Aorta (tissue), 5 donors: ENCODE results near the gene SPOCK2. TPM values are rescaled to one million over a fixed set of nuclear protein-coding genes. Genes with fewer than 3 reads are reported as not detected.

Experiments
- ATAC-seq: fragments of 200-7000 bp; cut with Tn5 transposase; one replicate; pipeline ENCODE4 v1.9.1; 2022; ENCODE audit warnings: moderate library complexity; ENCODE audit not compliant: low FRiP score
- DNase-seq, 2 donors: peaks; one replicate each; pipeline ENCODE4 v3.0.0-alpha.2; 2020
- H3K27ac ChIP-seq, 2 donors: one replicate each; pipeline ENCODE4 v1.5.1; 2013; ENCODE audit warnings: low read length in 2 of 2, mild to moderate bottlenecking in 2 of 2, moderate library complexity in 2 of 2, control low read depth in 1 of 2, inconsistent platforms in 1 of 2, low read depth in 1 of 2
- H3K27me3 ChIP-seq, 2 donors: one replicate each; pipeline ENCODE4 v1.6.1; 2013; ENCODE audit warnings: control low read depth in 1 of 2, low read length in 1 of 2, mild to moderate bottlenecking in 1 of 2, moderate library complexity in 1 of 2; ENCODE audit not compliant: insufficient read depth in 2 of 2, control insufficient read depth in 1 of 2
- H3K36me3 ChIP-seq, 2 donors: one replicate each; pipeline ENCODE4 v1.6.1; 2013; ENCODE audit warnings: control low read depth in 1 of 2, low read length in 1 of 2, mild to moderate bottlenecking in 1 of 2; ENCODE audit not compliant: insufficient read depth in 2 of 2, control insufficient read depth in 1 of 2
- H3K4me1 ChIP-seq, 2 donors: one replicate each; pipeline ENCODE4 v1.6.1; 2013; ENCODE audit warnings: low read length in 2 of 2, control low read depth in 1 of 2, mild to moderate bottlenecking in 1 of 2, moderate library complexity in 1 of 2; ENCODE audit not compliant: insufficient read depth in 2 of 2, control insufficient read depth in 1 of 2
- H3K4me3 ChIP-seq, 2 donors: one replicate each; pipeline ENCODE4 v1.5.1; 2013; ENCODE audit warnings: low read length in 2 of 2, control low read depth in 1 of 2, mild to moderate bottlenecking in 1 of 2
- H3K9me3 ChIP-seq: one replicate; pipeline ENCODE4 v1.6.1; 2013; ENCODE audit warnings: mild to moderate bottlenecking, low read length; ENCODE audit not compliant: control insufficient read depth
- WGBS, 2 donors: extraction: QIAGEN DNeasy Blood & Tissue Kit; methylation state at CpG; one replicate each; pipeline ENCODE4 v1.1.7; 2013; 5-methylcytosine and 5-hydroxymethylcytosine counted together
- intact Hi-C, 2 donors: fragments of 100-400 bp; cut with DNase I; formaldehyde crosslinking; loops; one replicate each; pipeline versions ENCODE4 v1.14.2 to v1.15.0; 2022
- polyA plus RNA-seq, 2 donors: library from polyadenylated mRNA; stranded (reverse); fragments of 200-250 nt; gene quantifications; one replicate each; pipeline ENCODE4 v1.2.3, GENCODE V29; 2013
- total RNA-seq, 2 donors: library from RNA; stranded (reverse); fragmentation: NEBNext Ultra II Directional; extraction: Animal tissue kit (Norgen Biotek cat#: 25700); gene quantifications; one replicate each; pipeline ENCODE4 v1.2.1, GENCODE V29; 2021
- donor health status: healthy with polysubstance abuse.
- donor health status: Bipolar disorder and iron deficiency.
- donor health status: DM: no; HTN: no; CAD: no.
- donor health status: DM: no; HTN: no; CAD: no.
- donor health status: DM: yes; HTN: yes; CAD: no.

Gene SPOCK2
- total and polyA plus RNA-seq, 4 donors = 1.8 to 7.3 (median 3.2) TPM

DNA sequence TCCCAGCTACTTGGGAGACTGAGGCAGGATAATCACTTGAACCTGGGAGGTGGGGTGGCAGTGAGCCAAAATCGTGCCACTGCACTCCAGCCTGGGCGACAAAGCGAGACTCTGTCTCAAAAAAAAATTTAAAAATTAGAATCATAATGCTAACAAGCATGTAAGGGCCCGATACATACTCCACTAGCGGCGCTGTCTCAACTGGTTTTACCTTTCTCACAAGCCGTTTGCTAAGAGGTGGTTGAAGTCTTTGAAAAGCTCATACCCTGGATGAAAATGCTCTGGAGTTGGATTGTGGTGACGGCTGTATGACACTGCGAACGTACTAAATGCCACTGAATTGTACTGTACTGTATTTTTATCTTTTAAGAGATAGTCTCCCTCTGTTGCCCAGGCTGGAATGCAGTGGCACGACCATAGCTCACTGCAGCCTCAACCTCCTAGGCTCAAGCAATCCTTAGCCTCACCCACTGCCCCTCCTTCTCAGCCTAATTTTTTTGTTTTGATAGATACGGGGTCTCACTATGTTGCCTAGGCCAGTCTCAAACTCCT lies 29.9 kb downstream of the SPOCK2 start:
- DNase-seq (no peak), ATAC-seq (no peak)
- Histone ChIP-seq H3K4me3 (no peak overlapping the region), H3K27ac (no peak overlapping the region), H3K36me3 (no peaks in the 10 kb centered on the region), H3K27me3 (no peaks in the 10 kb centered on the region), H3K4me1 (no peaks in the 10 kb centered on the region), H3K9me3 (no peaks in the 10 kb centered on the region)
- 87 to 92% methylated on average over 12 of the region's 12 CpGs for whole genome bisulfite sequencing, 2 donors
- intact Hi-C loops = no loop called here

DNA sequence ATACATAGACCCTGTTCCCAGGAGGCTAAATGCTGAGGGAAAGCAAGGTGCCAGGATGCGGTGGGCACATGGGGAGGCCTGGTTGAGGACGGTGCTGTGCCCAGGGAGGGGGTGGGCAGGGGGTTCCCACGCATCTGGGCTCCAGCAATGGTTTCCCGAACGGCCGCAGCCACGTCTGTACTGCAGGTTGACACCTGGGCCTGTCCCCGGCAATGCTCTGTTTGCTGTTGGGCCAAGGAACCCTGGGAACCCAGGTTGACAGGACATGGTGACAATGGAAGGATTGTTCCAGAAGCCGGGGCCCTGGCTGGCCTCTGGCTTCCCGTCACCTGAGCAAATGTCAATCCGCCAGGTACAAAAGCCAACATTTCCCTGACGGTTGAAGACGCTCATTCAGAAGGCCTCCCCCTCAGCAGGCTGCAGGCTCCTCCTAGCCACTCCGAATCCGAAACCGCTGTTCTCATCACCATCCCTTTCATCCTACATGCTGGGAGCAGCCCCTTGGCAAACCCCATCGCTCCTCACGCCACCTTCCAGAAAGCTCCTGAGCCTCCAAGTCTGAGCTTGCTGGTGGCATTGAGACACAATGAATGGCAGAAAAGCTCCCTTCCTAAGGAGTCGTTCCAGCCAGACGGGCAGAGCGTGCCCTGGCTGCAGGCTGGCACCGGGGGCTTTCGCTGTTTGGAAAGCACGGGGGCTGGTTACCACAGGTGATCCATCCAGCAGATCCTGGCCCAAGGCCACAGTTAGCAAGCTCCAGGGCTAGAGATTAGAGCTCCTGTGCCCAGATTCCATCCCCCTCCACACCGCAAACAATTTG lies 31.2 kb downstream of the SPOCK2 start:
- ATAC-seq = no peak
- whole genome bisulfite sequencing, 2 donors = 82 to 87% methylated on average over 25 of the region's 25 CpGs
- H3K9me3 ChIP-seq = no peaks in the 10 kb centered on the region
- intact Hi-C loops = no loop called here
- no peak for DNase-seq
- H3K36me3 ChIP-seq = no peaks in the 10 kb centered on the region
- H3K4me3 ChIP-seq = no peak overlapping the region
- no peaks in the 10 kb centered on the region for H3K4me1 ChIP-seq
- H3K27me3 ChIP-seq = no peaks in the 10 kb centered on the region
- no peak overlapping the region for H3K27ac ChIP-seq

DNA sequence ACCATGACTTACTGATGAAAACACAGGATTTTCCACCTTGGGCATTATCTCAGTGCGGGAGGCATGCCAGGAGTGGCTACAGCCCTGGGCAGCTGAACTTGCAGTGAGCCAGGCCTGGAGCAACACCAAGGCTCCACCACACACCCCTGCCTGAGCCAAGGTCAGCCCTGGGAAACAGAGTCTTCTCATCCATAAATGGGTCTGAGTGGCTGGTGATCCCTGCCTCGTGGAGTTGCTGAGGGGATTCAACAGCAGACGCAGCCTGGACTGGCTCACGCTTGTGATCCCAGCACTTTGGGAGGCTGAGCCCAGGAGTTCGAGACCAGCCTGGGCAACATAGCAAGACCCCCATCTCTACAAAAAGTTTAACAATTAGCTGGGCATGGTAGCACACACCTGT lies 32.2 kb downstream of the SPOCK2 start:
- Histone ChIP-seq H3K27me3 (no peaks in the 10 kb centered on the region), H3K36me3 (no peaks in the 10 kb centered on the region), H3K27ac (no peak overlapping the region), H3K4me3 (no peak overlapping the region), H3K4me1 (no peaks in the 10 kb centered on the region), H3K9me3 (no peaks in the 10 kb centered on the region)
- intact Hi-C loops = no loop called here
- ATAC-seq = no peak
- DNase-seq = no peak
- 58 to 66% methylated on average over 5 of the region's 5 CpGs for WGBS, 2 donors

DNA sequence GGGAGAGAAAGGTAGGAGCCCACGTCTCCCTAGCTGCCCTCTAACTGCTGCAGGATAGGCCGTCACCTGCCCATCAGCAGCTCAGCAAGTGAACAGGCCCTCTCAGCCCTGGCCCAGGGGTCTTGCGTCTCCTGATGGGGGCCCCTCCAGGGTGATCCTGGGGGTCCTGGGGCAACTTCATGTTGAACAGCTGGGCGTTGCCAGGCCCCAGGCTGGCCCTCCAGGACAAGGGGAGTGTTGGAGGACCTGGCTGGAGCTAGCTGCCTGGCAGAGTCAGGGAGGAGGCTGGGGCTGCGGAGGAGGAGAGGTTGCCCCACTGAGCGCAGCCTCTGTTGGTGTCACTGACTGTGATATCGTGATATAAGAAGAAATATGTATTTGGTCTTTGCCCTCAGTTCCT lies 34.7 kb downstream of the SPOCK2 start:
- Histone ChIP-seq H3K27ac (no peak overlapping the region), H3K27me3 (no peaks in the 10 kb centered on the region), H3K36me3 (no peaks in the 10 kb centered on the region), H3K4me3 (no peak overlapping the region), H3K9me3 (peaks cover 1% of the 10 kb centered on the region), H3K4me1 (no peaks in the 10 kb centered on the region)
- WGBS, 2 donors = 92 to 93% methylated on average over 7 of the region's 7 CpGs
- ATAC-seq (no peak), DNase-seq (no peak)
- intact Hi-C loops = no loop called here

DNA sequence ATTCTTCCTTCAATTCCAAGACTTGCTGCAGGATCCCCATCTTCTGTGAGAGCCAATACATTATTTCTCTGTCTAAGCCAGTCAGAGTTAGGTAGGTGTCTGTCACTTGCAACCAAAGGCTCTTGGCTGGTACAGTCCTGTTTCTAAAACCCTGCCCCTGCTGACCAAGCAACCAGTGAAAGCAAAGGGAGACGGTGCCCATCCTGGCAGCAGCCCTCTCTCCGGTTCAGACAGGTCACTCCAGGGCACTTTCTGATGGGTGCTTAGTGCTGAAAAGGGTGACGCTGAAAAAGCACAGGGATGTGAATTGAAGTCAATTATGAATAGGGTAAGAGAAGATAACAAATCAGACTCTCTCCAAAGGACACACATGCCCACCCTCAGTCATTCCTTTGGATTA lies 37.5 kb downstream of the SPOCK2 start:
- 38 to 43% methylated on average over 3 of the region's 3 CpGs for WGBS, 2 donors
- Histone ChIP-seq H3K4me3 (no peak overlapping the region), H3K27me3 (no peaks in the 10 kb centered on the region), H3K27ac (no peak overlapping the region), H3K36me3 (no peaks in the 10 kb centered on the region), H3K4me1 (no peaks in the 10 kb centered on the region), H3K9me3 (peaks cover 1% of the 10 kb centered on the region)
- intact Hi-C loops = no loop called here
- ATAC-seq (no peak), DNase-seq (no peak)

DNA sequence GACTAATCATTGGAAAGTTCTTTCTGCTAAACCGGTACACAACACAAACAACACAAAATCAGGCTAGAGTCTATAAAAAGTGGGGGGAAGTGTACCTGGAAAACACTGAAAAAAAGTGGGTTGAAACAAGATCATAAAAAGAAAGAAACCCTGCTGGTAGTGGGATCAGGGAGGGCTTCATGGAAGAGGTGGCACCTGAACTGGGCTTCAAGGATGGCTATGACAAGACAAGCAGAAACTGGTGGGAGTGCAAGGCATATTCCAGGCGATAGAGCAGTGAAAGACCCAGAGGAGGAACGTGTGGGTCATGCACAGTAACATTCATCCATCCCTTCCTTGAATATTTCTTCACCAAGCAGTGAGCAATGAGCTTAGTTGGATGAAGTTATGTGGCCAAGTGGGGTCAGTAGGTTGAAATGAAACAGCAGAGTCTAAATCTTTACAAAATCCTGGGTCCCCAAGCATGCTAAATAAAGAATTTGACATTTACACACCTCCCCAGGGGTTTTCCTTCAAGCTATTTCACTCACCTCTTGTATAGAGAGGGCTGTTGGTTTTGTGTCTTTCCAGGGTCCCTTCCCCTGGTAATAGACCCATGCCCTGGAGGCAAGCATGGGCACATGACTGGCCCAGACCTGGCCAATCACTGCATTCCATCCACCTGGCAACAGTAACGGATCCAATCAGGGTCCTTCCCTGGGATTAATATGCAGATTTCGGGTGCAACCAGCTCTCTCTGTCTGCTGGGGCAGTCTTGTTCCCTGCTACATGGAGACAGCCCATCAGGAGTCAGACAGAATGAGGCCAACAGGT lies 38.2 kb downstream of the SPOCK2 start:
- DNase-seq (no peak), ATAC-seq (no peak)
- intact Hi-C loops = loop anchor here (2.0 to 5.0 kb wide), 4 partner anchors 93 to 287 kb away; no protein-coding TSS in a partner anchor
- Histone ChIP-seq H3K36me3 (no peaks in the 10 kb centered on the region), H3K27me3 (no peaks in the 10 kb centered on the region), H3K9me3 (peaks cover 1% of the 10 kb centered on the region), H3K4me1 (no peaks in the 10 kb centered on the region), H3K4me3 (no peak overlapping the region), H3K27ac (no peak overlapping the region)
- WGBS, 2 donors = 94 to 96% methylated on average over 5 of the region's 5 CpGs

DNA sequence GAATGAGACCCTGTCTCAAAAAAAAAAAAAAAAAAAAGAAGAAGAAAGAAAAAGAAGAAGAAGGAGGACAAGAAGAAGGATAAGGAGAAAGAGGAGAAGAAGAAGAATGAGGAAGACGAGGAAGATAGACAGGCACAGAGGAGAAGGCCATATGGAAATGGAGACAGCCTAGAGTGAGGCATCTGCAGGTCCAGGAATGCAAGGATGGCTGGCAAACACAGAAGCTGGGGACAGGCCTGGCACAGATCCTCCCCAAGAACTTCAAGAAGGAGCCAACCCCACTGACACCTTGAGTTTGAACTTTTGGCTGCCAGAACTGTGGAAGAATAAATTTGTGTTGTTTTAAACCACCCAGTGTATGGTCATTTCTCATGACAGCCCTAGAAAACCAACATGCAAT lies 38.9 kb downstream of the SPOCK2 start:
- H3K4me1 ChIP-seq = no peaks in the 10 kb centered on the region
- DNase-seq = no peak
- ATAC-seq = no peak
- intact Hi-C loops = loop anchor here (2.0 to 5.0 kb wide), 4 partner anchors 93 to 288 kb away; no protein-coding TSS in a partner anchor
- peaks cover 1% of the 10 kb centered on the region for H3K9me3 ChIP-seq
- H3K27me3 ChIP-seq = no peaks in the 10 kb centered on the region
- no peaks in the 10 kb centered on the region for H3K36me3 ChIP-seq
- 88 to 91% methylated on average over 1 of the region's 1 CpG for WGBS, 2 donors
- H3K27ac ChIP-seq = no peak overlapping the region
- H3K4me3 ChIP-seq = no peak overlapping the region

DNA sequence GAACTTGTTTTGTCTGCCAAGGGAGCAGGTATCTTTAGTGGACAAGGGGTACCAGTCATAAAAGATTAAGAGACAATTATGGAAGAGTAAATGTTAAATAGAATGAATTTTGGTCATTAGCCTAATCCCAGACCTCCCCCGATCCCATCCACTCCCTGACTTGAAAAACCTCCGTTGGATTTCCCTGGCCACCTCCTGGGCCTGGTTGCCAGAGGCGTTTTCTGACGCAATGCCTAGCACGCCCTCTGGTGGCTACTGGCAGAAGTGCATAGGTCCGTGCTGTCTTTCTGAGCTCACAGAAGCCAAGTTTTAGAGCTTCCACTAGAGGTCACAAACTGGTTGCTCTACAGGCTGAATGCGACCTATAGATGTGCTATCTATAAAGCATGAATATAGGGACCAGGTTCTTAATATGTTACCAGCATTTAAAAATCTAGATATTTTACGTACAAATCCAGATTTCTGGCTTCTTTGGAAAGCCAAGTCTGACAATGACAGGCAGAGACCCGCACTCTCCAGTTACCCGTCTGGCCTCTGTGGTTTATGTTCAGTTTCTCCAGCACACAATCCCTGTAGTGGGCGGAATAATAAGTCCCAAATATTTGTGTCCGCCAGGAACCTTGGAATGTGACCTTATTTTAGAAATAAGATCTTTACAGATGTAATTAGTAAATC lies 39.8 kb downstream of the SPOCK2 start:
- Histone ChIP-seq H3K36me3 (no peaks in the 10 kb centered on the region), H3K27me3 (no peaks in the 10 kb centered on the region), H3K27ac (no peak overlapping the region), H3K4me3 (no peak overlapping the region), H3K9me3 (peaks cover 1% of the 10 kb centered on the region), H3K4me1 (no peaks in the 10 kb centered on the region)
- WGBS, 2 donors = 27% methylated on average over 12 of the region's 12 CpGs
- DNase-seq = peak; percentile 92 to 97
- peak; percentile 95 for ATAC-seq
- intact Hi-C loops = loop anchor here (1.0 to 5.0 kb wide), 5 partner anchors 92 to 289 kb away; no protein-coding TSS in a partner anchor
